ENCODE data around the gene KCTD17. TPM values are rescaled to one million over a fixed set of nuclear protein-coding genes. Genes with fewer than 3 reads are reported as not detected.

Gene KCTD17
- total and polyA plus RNA-seq, 2 of the 13 experiments (the other 11 are each of a cell fraction or from before 2014, with no cell fraction given): 5.3 to 11.7 TPM

GRCh38 chr22:37018815-37019308 lies 32.7 kb upstream of the KCTD17 start (continued):
- TF ChIP-seq SMAD1 (CRISPR knock-in tag; IDR thresholded peaks at IDR 0.05; ENCODE audit: borderline replicate concordance, low read depth): no peak
- no peak for TF ChIP-seq MTA3 (CRISPR knock-in tag; IDR thresholded peaks at IDR 0.05)
- TF ChIP-seq ZNF468 (CRISPR knock-in tag; IDR thresholded peaks at IDR 0.05): no peak
- TF ChIP-seq FOXO1 (CRISPR knock-in tag; IDR thresholded peaks at IDR 0.05): 0 out of 2 replicates have a peak, but pooled peaks have one; percentile 26
- 0 out of 2 replicates have a peak, but pooled peaks have one; percentile 30 for TF ChIP-seq RORA (CRISPR knock-in tag; IDR thresholded peaks at IDR 0.05)
- no peak for TF ChIP-seq KDM3A (CRISPR knock-in tag; IDR thresholded peaks at IDR 0.05; ENCODE audit: low read depth)
- 0 out of 2 replicates have a peak, but pooled peaks have one; percentile 84 for TF ChIP-seq ZNF703 (CRISPR knock-in tag; IDR thresholded peaks at IDR 0.05; ENCODE audit: borderline replicate concordance)
- 0 out of 2 replicates have a peak, but pooled peaks have one; percentile 49 for TF ChIP-seq ZNF136 (CRISPR knock-in tag; IDR thresholded peaks at IDR 0.05; ENCODE audit: low read depth)
- no peak for TF ChIP-seq ZNF142 (CRISPR knock-in tag; IDR thresholded peaks at IDR 0.05)
- TF ChIP-seq GABPB1 (CRISPR knock-in tag; IDR thresholded peaks at IDR 0.05): peak; percentile 45; the same call in 1 of the 2 replicates
- no peak for TF ChIP-seq U2AF1 (optimal IDR thresholded peaks at IDR 0.05; ENCODE audit: low read depth, low read length)
- no peak for TF ChIP-seq ZNF143 (CRISPR knock-in tag; IDR thresholded peaks at IDR 0.05)
- TF ChIP-seq ZNF652 (CRISPR knock-in tag; IDR thresholded peaks at IDR 0.05; ENCODE audit: borderline replicate concordance, low read depth): no peak
- TF ChIP-seq DBP (CRISPR knock-in tag; IDR thresholded peaks at IDR 0.05; ENCODE audit: not compliant biosample characterization): no peak
- no peak for TF ChIP-seq ZBED4 (CRISPR knock-in tag; IDR thresholded peaks at IDR 0.05; ENCODE audit: borderline replicate concordance)
- no peak for TF ChIP-seq TBX2 (CRISPR knock-in tag; IDR thresholded peaks at IDR 0.05; ENCODE audit: borderline replicate concordance)
- no peak for TF ChIP-seq PTBP1 (IDR thresholded peaks at IDR 0.05; ENCODE audit: low read depth, low read length, poor library complexity, severe bottlenecking)
- no peak for TF ChIP-seq JUNB (CRISPR knock-in tag; IDR thresholded peaks at IDR 0.05; ENCODE audit: borderline replicate concordance)
- no peak for TF ChIP-seq JUN (CRISPR knock-in tag; IDR thresholded peaks at IDR 0.05)
